ENCODE data around the gene STRADA. TPM values are rescaled to one million over a fixed set of nuclear protein-coding genes. Genes with fewer than 3 reads are reported as not detected.

STRADA gene
- total and polyA plus RNA-seq, 2 experiments from 2014 or later: 19.9 to 24.4 TPM

- no peak for DNase-seq (ENCODE audit: low spot score)
- Histone ChIP-seq H2AFZ (no peak overlapping the region), H3K27me3 (no peaks in the 10 kb centered on the region), H3K4me2 (no peak overlapping the region), H3K27ac (no peak overlapping the region), H3K9me2 (replicated peaks; ENCODE audit: insufficient read depth) (no peaks in the 10 kb centered on the region), H3K36me3 (replicated peaks; ENCODE audit: insufficient read depth, low read depth) (no peaks in the 10 kb centered on the region), H3K4me3 (no peak overlapping the region), H3K9me3 (ENCODE audit: low read depth) (no peaks in the 10 kb centered on the region), H3K79me2 (no peaks in the 10 kb centered on the region), H4K20me1 (ENCODE audit: insufficient read depth, poor library complexity, severe bottlenecking) (no peaks in the 10 kb centered on the region), H3K4me1 (ENCODE audit: insufficient read depth) (peaks cover 7% of the 10 kb centered on the region)
- WGBS (ENCODE audit: low lambda C conversion rate, missing lambda C conversion rate): 92% methylated on average over 9 of the region's 9 CpGs
- TF ChIP-seq CTCF (IDR thresholded peaks at IDR 0.05; ENCODE audit: poor library complexity): no peak
- TF ChIP-seq EZH2 (IDR thresholded peaks at IDR 0.05; ENCODE audit: borderline replicate concordance): no peak
- TF ChIP-seq EZH2phosphoT487 (IDR thresholded peaks at IDR 0.05; ENCODE audit: low read depth, severe bottlenecking, unreplicated experiment): no peak
These were observed 36.8 kb downstream of the STRADA start for GRCh38 chr17:63704836-63705235.

GRCh38 chr17:63704259-63704576, 37.4 kb downstream of the STRADA start:
- H3K9me3 ChIP-seq (ENCODE audit: low read depth): no peaks in the 10 kb centered on the region
- no peaks in the 10 kb centered on the region for H3K9me2 ChIP-seq (replicated peaks; ENCODE audit: insufficient read depth)
- H3K36me3 ChIP-seq (replicated peaks; ENCODE audit: insufficient read depth, low read depth): no peaks in the 10 kb centered on the region
- TF ChIP-seq CTCF (IDR thresholded peaks at IDR 0.05; ENCODE audit: poor library complexity) (no peak), EZH2phosphoT487 (IDR thresholded peaks at IDR 0.05; ENCODE audit: low read depth, severe bottlenecking, unreplicated experiment) (no peak), EZH2 (IDR thresholded peaks at IDR 0.05; ENCODE audit: borderline replicate concordance) (no peak)
- no peak for DNase-seq (ENCODE audit: low spot score)
- no peak overlapping the region for H3K4me3 ChIP-seq
- 93% methylated on average over 11 of the region's 11 CpGs for WGBS (ENCODE audit: low lambda C conversion rate, missing lambda C conversion rate)
- H2AFZ ChIP-seq: no peak overlapping the region
- no peak overlapping the region for H3K27ac ChIP-seq
- H3K79me2 ChIP-seq: no peaks in the 10 kb centered on the region
- no peaks in the 10 kb centered on the region for H3K27me3 ChIP-seq
- peaks cover 9% of the 10 kb centered on the region for H3K4me1 ChIP-seq (ENCODE audit: insufficient read depth)
- no peak overlapping the region for H3K4me2 ChIP-seq
- no peaks in the 10 kb centered on the region for H4K20me1 ChIP-seq (ENCODE audit: insufficient read depth, poor library complexity, severe bottlenecking)

GRCh38 chr17:63703556-63704258, 37.9 kb downstream of the STRADA start:
- H3K4me1 ChIP-seq (ENCODE audit: insufficient read depth): peaks cover 14% of the 10 kb centered on the region
- no peaks in the 10 kb centered on the region for H3K27me3 ChIP-seq
- no peak overlapping the region for H3K4me3 ChIP-seq
- TF ChIP-seq EZH2 (IDR thresholded peaks at IDR 0.05; ENCODE audit: borderline replicate concordance) (no peak), EZH2phosphoT487 (IDR thresholded peaks at IDR 0.05; ENCODE audit: low read depth, severe bottlenecking, unreplicated experiment) (no peak), CTCF (IDR thresholded peaks at IDR 0.05; ENCODE audit: poor library complexity) (no peak)
- no peak for DNase-seq (ENCODE audit: low spot score)
- over 99% methylated on average over 15 of the region's 16 CpGs for WGBS (ENCODE audit: low lambda C conversion rate, missing lambda C conversion rate)
- no peaks in the 10 kb centered on the region for H3K9me2 ChIP-seq (replicated peaks; ENCODE audit: insufficient read depth)
- H4K20me1 ChIP-seq (ENCODE audit: insufficient read depth, poor library complexity, severe bottlenecking): no peaks in the 10 kb centered on the region
- H3K79me2 ChIP-seq: no peaks in the 10 kb centered on the region
- H3K36me3 ChIP-seq (replicated peaks; ENCODE audit: insufficient read depth, low read depth): no peaks in the 10 kb centered on the region
- no peak overlapping the region for H3K4me2 ChIP-seq
- H3K27ac ChIP-seq: no peak overlapping the region
- H2AFZ ChIP-seq: no peak overlapping the region
- H3K9me3 ChIP-seq (ENCODE audit: low read depth): no peaks in the 10 kb centered on the region
